RWPE2 (cell line): ENCODE data around the gene EPHA2.

ENCODE experiments used
- ATAC-seq: fragments of 200-7000 bp; cut with Tn5 transposase; 3 replicates; pipeline ENCODE4 v1.9.1; 2021; ENCODE audit warnings: low read depth
- DNase-seq: peaks from one replicate; pipeline ENCODE4 v3.0.0-alpha.2; 2020; ENCODE audit warnings: low spot score
- H3K27ac ChIP-seq: fragments of 450-650 bp; 2 replicates; pipeline ENCODE4 v1.5.1; 2017; ENCODE audit warnings: mild to moderate bottlenecking; ENCODE audit not compliant: poor library complexity, severe bottlenecking
- H3K27me3 ChIP-seq: fragments of 250-450 bp; sonication (Bioruptor Pico); 2 replicates; pipeline ENCODE4 v1.5.1; 2021; ENCODE audit warnings: mild to moderate bottlenecking, moderate library complexity; ENCODE audit not compliant: insufficient read depth, poor library complexity, severe bottlenecking
- H3K36me3 ChIP-seq: fragments of 250-450 bp; sonication (Bioruptor Pico); 2 replicates; pipeline ENCODE4 v1.5.1; 2020; ENCODE audit warnings: low read depth, mild to moderate bottlenecking, moderate library complexity
- H3K4me1 ChIP-seq: fragments of 250-450 bp; sonication (Bioruptor Pico); 2 replicates; pipeline ENCODE4 v1.5.1; 2021; ENCODE audit warnings: mild to moderate bottlenecking, moderate library complexity; ENCODE audit not compliant: insufficient read depth, poor library complexity, severe bottlenecking
- H3K4me3 ChIP-seq: fragments of 250-450 bp; sonication (Bioruptor Pico); 2 replicates; pipeline ENCODE4 v1.5.1; 2021; ENCODE audit warnings: mild to moderate bottlenecking, moderate library complexity; ENCODE audit not compliant: severe bottlenecking
- H3K9me3 ChIP-seq: fragments of 250-450 bp; sonication (Bioruptor Pico); 2 replicates; pipeline ENCODE4 v1.5.1; 2021; ENCODE audit warnings: mild to moderate bottlenecking, moderate library complexity; ENCODE audit not compliant: severe bottlenecking
- CTCF ChIP-seq: fragments of 450-650 bp; IDR thresholded peaks from one replicate; pipeline ENCODE4 v1.5.1; 2017; ENCODE audit warnings: mild to moderate bottlenecking, moderate library complexity; ENCODE audit not compliant: poor library complexity, severe bottlenecking

EPHA2 gene

GRCh38 chr1:16189921-16190621 lies 34.2 kb upstream of the EPHA2 start:
- Histone ChIP-seq H3K9me3 (no peaks in the 10 kb centered on the region), H3K4me1 (peaks cover 20% of the 10 kb centered on the region), H3K36me3 (no peaks in the 10 kb centered on the region), H3K4me3 (no peak overlapping the region), H3K27me3 (no peaks in the 10 kb centered on the region), H3K27ac (peak overlapping the region; percentile 71)
- DNase-seq (no peak), ATAC-seq (no peak)
- no peak for TF ChIP-seq CTCF

DNA sequence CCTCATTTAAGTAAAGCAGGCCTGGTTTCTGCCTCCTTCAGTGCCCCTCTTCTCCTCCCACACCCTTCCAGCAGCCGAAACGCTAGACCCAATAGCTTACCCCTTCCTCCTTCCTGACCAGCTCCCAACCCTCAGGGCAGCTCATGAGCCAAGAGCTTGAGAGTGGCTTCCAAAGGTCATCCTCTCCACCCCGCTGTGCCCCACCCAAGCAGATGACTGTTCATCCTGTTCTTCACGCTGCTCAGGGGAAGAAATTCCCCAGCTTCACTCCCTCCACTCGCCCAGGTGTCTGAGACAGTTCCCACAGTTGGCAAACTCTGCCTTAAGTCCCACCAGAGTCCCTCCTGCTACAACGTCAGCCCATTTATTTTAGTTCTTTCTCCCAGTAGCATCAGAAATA lies 33.1 kb upstream of the EPHA2 start:
- Histone ChIP-seq H3K4me3 (no peak overlapping the region), H3K36me3 (no peaks in the 10 kb centered on the region)

GRCh38 chr1:16187748-16188401 lies 32.0 kb upstream of the EPHA2 start:
- peak; percentile 99 for TF ChIP-seq CTCF
- no peaks in the 10 kb centered on the region for H3K27me3 ChIP-seq
- no peaks in the 10 kb centered on the region for H3K9me3 ChIP-seq
- H3K4me3 ChIP-seq, result no peak overlapping the region
- peak overlapping the region; percentile 71 for H3K27ac ChIP-seq
- ATAC-seq (peak; percentile 51), DNase-seq (no peak)
- no peaks in the 10 kb centered on the region for H3K36me3 ChIP-seq
- peaks cover 39% of the 10 kb centered on the region for H3K4me1 ChIP-seq

More for the DNA sequence above, 33.1 kb upstream of the EPHA2 start:
- Histone ChIP-seq H3K27me3 (no peaks in the 10 kb centered on the region), H3K27ac (peak overlapping the region; percentile 71), H3K9me3 (no peaks in the 10 kb centered on the region), H3K4me1 (peaks cover 30% of the 10 kb centered on the region)
- DNase-seq (no peak), ATAC-seq (peak; percentile 69)
- no peak for TF ChIP-seq CTCF

GRCh38 chr1:16186655-16187235 lies 30.9 kb upstream of the EPHA2 start:
- DNase-seq, result no peak
- Histone ChIP-seq H3K36me3 (no peaks in the 10 kb centered on the region), H3K4me1 (peaks cover 51% of the 10 kb centered on the region), H3K27me3 (no peaks in the 10 kb centered on the region), H3K4me3 (no peak overlapping the region), H3K9me3 (no peaks in the 10 kb centered on the region), H3K27ac (peak overlapping the region; percentile 71)
- no peak for TF ChIP-seq CTCF
- no peak for ATAC-seq
